Activated naive CD8-positive, alpha-beta T cell treated with anti-CD3 and anti-CD28 coated beads, Interleukin-2, amount 10 ng/mL, durations not matched to agents 7 days and 5 days (primary cell): ENCODE data around the gene COMP. TPM values are rescaled to one million over a fixed set of nuclear protein-coding genes. Genes with fewer than 3 reads are reported as not detected.

Experiments
- ATAC-seq: fragments of 150-1000 bp; cut with Tn5 transposase; one replicate; pipeline ENCODE4 v1.10.0; 2021; ENCODE audit warnings: low read depth, moderate library complexity
- POLR2A ChIA-PET: fragments of 350-600 bp; sonication (Branson Sonifier 250); formaldehyde crosslinking; loops from one replicate; lab custom pipeline; 2021; ENCODE audit warnings: antibody characterized with exemption; lab: Charles Lee
- DNase-seq: peaks from one replicate; pipeline ENCODE4 v3.0.0; 2021
- H3K27ac Mint-ChIP-seq: one replicate; pipeline ENCODE4 v1.8.0; 2022; ENCODE audit warnings: mild to moderate bottlenecking, mixed read lengths
- H3K27me3 Mint-ChIP-seq: one replicate; pipeline ENCODE4 v1.8.0; 2022; ENCODE audit warnings: mild to moderate bottlenecking, moderate library complexity, mixed read lengths
- H3K36me3 Mint-ChIP-seq: one replicate; pipeline ENCODE4 v1.8.0; 2021; ENCODE audit warnings: mild to moderate bottlenecking, mixed read lengths
- H3K4me1 Mint-ChIP-seq: one replicate; pipeline ENCODE4 v1.8.0; 2021; ENCODE audit warnings: mixed read lengths
- H3K4me3 Mint-ChIP-seq: one replicate; pipeline ENCODE4 v1.8.0; 2022; ENCODE audit warnings: mild to moderate bottlenecking, moderate library complexity, mixed read lengths
- H3K9me3 Mint-ChIP-seq: one replicate; pipeline ENCODE4 v1.8.0; 2021; ENCODE audit warnings: mixed read lengths
- total RNA-seq, 2 experiments: library from RNA; stranded (reverse); gene quantifications; one replicate each; pipeline ENCODE4 v1.2.3, GENCODE V29; 2021

COMP gene
- total RNA-seq, 2 experiments from 2014 or later, result not detected

DNA sequence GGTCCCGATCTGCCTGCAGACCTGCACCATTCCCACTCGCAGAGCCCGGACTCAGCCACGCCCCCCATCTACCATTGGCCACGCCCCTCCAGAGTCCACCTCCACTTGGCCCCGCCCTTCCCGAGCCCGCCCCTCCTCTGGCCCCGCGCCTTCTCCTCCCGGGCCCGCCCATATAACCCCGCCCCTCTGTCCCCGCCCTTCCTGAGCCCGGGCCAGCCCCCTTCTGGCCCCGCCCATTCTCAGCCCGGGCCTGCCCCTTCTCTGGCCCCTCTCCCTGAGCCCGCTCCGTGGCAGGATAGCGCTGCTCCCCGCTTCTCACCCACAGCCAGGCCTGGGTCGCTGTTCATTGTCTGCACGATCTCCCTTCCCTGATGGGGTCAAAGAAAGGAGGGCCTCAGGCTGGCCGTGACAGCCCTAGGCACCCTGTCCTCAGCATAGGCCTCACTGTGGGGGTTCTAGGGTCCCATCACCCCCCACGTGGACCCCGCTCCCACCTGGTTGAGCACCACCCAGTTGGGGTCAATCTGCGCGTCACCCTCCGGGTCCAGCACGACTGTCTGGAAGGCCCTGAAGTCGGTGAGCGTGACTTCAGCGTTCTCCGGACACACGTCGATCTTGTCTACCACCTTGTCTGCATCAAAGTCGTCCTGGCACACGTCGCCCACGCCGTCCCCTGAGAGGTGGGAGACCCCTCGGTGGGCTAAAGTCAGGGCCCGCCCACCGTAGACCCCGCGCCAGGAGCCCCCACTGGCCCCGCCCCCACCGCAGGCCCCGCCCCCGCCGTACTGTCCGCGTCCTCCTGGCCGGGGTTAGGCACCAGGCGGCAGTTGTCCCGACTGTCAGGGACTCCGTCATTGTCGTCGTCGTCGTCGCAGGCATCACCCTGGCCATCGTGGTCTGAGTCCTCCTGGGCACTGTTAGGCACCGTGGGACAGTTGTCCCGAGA lies 5.7 kb downstream of the COMP start:
- no peak overlapping the region for H3K27ac Mint-ChIP-seq
- peaks cover 19% of the 10 kb centered on the region for H3K4me1 Mint-ChIP-seq
- ATAC-seq (peak; percentile 32), DNase-seq (peak; percentile 64)
- peak overlapping the region; percentile 15 for H3K4me3 Mint-ChIP-seq
- no peaks in the 10 kb centered on the region for H3K9me3 Mint-ChIP-seq
- H3K27me3 Mint-ChIP-seq, result peaks cover 49% of the 10 kb centered on the region
- peaks cover 6% of the 10 kb centered on the region for H3K36me3 Mint-ChIP-seq
- POLR2A ChIA-PET, result no interaction called here

DNA sequence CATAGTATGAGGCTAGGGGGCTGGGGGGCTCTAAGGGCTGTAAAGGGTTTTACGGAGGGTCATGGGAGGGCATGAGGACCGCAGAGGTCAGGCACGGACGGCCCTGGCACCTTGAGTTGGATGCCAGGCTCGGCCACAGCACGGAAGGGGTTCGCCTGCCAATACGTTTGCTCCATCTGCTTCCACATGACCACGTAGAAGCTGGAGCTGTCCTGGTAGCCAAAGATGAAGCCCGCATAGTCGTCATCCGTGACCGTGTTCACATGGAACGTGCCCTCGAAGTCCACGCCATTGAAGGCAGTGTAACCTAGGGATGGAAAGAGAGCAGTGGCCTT lies 6.4 kb downstream of the COMP start:
- peaks cover 3% of the 10 kb centered on the region for H3K36me3 Mint-ChIP-seq
- POLR2A ChIA-PET, result no interaction called here
- peaks cover 15% of the 10 kb centered on the region for H3K4me1 Mint-ChIP-seq
- no peak overlapping the region for H3K4me3 Mint-ChIP-seq
- no peaks in the 10 kb centered on the region for H3K9me3 Mint-ChIP-seq
- ATAC-seq (no peak), DNase-seq (no peak)
- H3K27me3 Mint-ChIP-seq, result peaks cover 44% of the 10 kb centered on the region
- no peak overlapping the region for H3K27ac Mint-ChIP-seq

DNA sequence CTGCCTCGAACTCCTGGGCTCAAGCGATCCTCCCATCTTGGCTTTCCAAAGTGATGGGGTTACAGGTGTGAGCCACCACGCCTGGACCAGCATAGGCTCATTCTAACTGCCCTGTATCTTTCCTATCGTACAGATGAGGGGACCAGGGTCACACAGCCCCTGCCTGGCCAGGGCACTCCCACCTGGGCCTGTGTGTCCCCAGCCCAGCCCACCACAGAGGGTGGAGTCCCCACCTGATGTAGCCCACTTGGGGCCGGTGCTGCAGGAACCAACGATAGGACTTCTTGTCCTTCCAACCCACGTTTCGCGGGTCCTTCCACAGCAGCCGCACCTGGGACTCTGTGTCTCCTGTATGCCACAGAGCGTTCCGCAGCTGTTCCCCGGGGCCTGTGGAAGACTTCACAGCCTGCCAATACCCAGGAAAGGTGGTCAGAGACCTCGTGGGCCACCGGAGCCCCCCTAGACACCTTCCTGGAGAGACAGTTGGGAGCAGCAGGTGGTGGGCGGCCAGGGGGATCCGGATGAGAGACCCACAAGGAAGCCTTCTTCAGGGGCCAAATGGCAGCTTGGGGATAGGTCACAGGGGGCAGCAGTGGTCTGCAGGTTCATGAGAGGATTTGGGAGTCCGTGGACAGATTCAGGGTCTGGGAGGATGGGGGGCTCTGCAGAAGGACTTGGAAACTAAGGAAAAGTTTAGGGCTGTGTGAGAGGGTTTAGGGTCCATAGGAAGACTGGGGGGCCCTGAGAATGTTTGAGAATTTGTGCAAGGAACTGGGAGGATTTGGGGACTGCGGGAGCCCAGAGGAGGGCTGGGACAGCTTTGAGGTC lies 6.9 kb downstream of the COMP start:
- H3K9me3 Mint-ChIP-seq, result no peaks in the 10 kb centered on the region
- no peak for ATAC-seq
- H3K36me3 Mint-ChIP-seq, result peaks cover 3% of the 10 kb centered on the region
- no peak for DNase-seq
- peaks cover 38% of the 10 kb centered on the region for H3K27me3 Mint-ChIP-seq
- H3K27ac Mint-ChIP-seq, result no peak overlapping the region
- H3K4me3 Mint-ChIP-seq, result no peak overlapping the region
- peaks cover 14% of the 10 kb centered on the region for H3K4me1 Mint-ChIP-seq
- POLR2A ChIA-PET, result no interaction called here

DNA sequence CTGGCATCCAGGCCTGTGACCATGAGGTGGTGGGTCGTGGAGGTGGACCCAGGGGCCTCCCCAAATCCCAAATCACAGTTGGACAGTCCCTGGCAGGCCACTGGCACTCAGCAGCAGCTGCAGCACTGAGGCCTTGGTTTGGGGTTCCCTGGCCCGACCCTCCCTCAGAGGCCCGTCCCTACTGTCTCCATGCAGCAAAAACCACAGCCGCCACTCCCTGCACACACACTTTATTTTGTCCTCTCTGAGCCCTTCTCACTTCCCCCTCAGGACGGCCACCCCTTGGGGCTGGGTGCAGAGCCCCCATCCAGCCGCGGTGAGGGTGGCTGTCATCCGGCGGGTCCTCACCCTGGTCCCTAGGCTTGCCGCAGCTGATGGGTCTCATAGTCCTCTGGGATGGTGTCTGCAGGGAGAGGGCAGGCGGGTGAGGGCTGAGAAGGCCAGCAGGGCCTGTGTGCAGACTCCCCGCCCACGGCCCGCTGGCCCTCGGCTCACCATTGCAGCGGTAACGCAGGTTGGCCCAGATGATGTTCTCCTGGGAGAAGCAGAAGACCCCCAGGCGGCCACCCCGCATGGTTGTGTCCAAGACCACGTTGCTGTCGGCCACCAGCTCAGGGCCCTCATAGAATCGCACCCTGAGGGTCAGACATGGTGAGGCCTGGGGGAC lies 8.4 kb downstream of the COMP start:
- Mint-ChIP-seq H3K9me3 (no peaks in the 10 kb centered on the region), H3K36me3 (peaks cover 3% of the 10 kb centered on the region), H3K4me1 (peaks cover 14% of the 10 kb centered on the region), H3K27me3 (peaks cover 27% of the 10 kb centered on the region), H3K27ac (no peak overlapping the region), H3K4me3 (no peak overlapping the region)
- ATAC-seq (no peak), DNase-seq (no peak)
- POLR2A ChIA-PET, result no interaction called here

DNA sequence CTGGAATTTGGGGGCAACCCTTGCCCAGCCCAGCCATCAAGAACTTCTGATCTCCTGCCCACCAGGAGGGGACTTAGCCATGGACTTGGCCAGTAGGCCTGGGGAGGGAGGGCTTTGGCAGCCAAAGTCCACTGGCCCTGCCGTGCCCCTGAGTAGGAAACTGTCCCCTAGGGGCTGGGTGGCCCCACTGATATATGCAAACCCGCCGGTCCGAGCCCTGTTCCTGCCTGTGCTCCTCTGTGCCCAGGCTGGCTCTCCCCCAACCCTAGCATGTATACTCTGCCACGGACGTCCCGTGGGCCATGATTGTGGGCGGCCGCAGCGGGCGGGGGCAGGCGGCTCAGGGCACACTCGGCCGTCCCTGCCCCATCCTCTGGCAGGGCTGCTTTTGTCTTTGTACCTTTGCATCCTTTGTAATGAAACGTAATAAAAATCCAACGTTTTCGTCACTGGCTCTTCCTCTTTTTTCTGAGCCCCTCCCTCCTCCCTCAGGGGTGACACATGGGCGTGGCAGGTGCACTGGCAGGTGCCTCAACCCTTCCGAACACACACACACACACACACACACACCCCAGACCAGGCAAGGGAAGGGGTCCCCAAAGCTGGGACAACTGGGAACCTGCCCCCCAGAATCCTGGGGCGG lies 9.1 kb downstream of the COMP start:
- DNase-seq, result no peak
- Mint-ChIP-seq H3K36me3 (no peaks in the 10 kb centered on the region), H3K4me1 (peaks cover 10% of the 10 kb centered on the region), H3K4me3 (no peak overlapping the region), H3K27ac (no peak overlapping the region), H3K9me3 (no peaks in the 10 kb centered on the region), H3K27me3 (peaks cover 20% of the 10 kb centered on the region)
- no peak for ATAC-seq
- POLR2A ChIA-PET, result no interaction called here

DNA sequence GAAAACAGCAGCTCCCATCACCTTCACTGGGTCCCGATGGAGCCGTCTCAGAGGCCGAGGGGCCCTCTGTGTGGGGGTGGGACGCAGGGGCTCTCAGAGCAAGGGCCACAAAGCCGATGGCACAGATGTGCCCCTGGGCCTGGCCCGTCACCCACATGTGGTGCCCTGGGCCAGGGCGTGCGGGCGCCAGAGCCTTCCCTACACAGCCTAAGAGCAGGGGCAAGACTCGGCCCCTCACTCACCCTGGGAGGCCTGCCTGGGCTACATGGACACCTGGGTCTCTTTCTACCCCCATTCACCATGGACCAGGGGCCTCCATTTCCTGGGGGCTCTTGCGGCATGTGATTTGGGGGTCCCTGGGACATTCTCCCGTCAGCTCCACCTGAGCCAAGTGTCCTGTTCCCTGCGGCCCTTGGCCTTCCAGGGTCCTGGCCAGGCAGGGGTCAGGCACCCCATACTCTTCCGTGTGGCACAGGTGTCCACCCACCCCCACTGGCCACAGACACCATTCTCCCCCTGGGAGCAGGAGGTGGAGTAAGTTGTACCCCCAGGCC lies 10.0 kb downstream of the COMP start:
- H3K27me3 Mint-ChIP-seq, result peaks cover 13% of the 10 kb centered on the region
- DNase-seq (no peak), ATAC-seq (no peak)
- POLR2A ChIA-PET, result no interaction called here
- H3K4me1 Mint-ChIP-seq, result peaks cover 9% of the 10 kb centered on the region
- no peak overlapping the region for H3K27ac Mint-ChIP-seq
- H3K36me3 Mint-ChIP-seq, result no peaks in the 10 kb centered on the region
- H3K4me3 Mint-ChIP-seq, result no peak overlapping the region
- no peaks in the 10 kb centered on the region for H3K9me3 Mint-ChIP-seq

DNA sequence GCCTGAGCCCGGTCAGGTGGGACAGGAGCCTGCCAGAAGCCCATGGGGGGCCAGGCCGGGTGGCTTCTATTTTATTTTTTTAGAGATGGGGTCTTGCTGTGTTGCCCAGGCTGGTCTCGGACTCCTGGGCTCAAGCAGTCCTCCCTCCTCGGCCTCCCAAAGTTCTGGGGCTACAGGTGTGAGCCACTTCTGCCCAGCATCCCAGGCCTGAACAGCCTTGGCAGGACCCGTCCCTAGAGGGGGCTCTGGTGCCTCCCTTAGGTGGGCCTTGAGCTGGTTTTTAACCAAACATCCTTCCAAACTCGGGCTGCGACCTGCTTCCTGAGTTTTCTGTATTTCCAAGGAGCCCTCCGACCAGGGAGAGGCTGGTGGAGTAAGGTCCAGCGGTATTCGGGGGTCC lies 10.5 kb downstream of the COMP start:
- H3K4me1 Mint-ChIP-seq, result peaks cover 8% of the 10 kb centered on the region
- POLR2A ChIA-PET, result no interaction called here

DNA sequence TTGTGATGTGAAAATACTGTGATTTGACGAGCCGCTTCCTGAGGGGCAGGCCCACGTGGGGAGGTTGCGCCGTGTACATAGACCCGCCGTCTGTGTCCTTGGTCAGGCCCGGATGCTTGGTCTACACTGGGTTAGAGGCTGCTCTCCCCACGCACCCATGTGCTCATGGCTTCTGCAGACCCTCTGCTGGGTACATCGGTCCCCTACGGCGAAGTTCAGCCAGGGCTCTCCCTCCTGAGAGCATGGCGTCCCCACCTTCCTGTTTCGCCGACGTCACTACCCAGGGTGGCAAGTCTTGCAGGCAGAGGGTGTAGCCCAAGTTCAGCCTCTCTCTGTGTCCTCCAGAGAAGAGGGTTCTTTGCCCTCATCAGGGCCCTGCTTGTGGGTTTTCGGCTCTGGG lies 11.0 kb downstream of the COMP start:
- Mint-ChIP-seq H3K27ac (no peak overlapping the region), H3K9me3 (no peaks in the 10 kb centered on the region), H3K4me3 (no peak overlapping the region), H3K4me1 (peaks cover 4% of the 10 kb centered on the region), H3K27me3 (peaks cover 5% of the 10 kb centered on the region), H3K36me3 (no peaks in the 10 kb centered on the region)
- no peak for DNase-seq
- POLR2A ChIA-PET, result no interaction called here
- no peak for ATAC-seq

More for the DNA sequence above, 10.5 kb downstream of the COMP start:
- peaks cover 9% of the 10 kb centered on the region for H3K27me3 Mint-ChIP-seq
- no peak overlapping the region for H3K27ac Mint-ChIP-seq
- ATAC-seq (no peak), DNase-seq (no peak)
- H3K4me3 Mint-ChIP-seq, result no peak overlapping the region
- no peaks in the 10 kb centered on the region for H3K36me3 Mint-ChIP-seq
- no peaks in the 10 kb centered on the region for H3K9me3 Mint-ChIP-seq

DNA sequence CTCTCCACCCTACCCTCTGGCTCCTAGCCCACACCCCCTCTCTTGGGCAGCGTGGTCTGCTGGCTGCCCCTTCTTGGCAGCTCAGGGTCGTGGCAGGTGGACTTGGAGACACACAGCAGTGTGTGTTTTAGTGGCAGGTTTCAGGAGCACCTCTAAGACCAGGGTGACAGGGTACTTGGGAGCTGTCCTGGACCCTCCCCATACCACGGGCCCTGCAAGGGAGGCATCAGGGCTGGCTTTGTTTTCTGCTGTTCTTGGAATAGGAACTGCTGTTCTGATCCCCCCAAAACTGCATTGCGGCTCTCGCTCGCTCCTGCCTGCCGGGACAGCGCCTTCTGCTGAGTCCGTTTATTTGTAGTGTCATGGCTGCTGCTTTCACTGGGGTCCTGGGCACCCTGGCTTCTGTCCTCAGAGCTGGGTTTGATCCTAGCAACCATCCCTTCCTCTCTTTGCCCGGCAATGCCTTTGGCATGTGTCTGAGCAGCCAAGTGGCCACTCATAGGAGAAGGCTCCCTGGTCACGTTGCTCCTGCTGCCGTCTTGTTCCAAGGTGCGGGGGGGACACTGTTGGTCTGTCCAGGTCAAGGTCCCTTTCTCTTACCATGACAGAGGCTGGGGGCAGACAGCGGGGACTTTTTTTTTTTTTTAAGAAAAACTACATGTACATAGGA lies 12.1 kb downstream of the COMP start:
- DNase-seq (no peak), ATAC-seq (no peak)
- POLR2A ChIA-PET, result no interaction called here
- Mint-ChIP-seq H3K4me3 (no peak overlapping the region), H3K36me3 (no peaks in the 10 kb centered on the region), H3K4me1 (peaks cover 4% of the 10 kb centered on the region), H3K27ac (no peak overlapping the region), H3K9me3 (no peaks in the 10 kb centered on the region), H3K27me3 (peaks cover 1% of the 10 kb centered on the region)

DNA sequence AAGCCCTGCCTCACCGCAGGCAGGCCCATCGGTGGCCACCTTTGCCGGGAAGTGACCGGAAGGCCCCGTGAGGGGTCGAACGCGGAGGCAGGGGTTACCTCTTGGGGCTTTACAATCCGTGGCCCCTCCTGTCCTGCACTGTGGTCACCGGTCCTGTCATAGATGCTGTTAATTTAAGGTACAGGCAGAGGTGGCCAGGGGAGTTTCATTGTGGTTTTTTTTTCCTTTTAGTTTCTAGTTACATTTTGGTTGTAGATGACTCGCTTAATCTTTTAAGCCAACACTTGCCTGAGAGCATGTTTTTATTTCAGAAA lies 13.1 kb downstream of the COMP start:
- Mint-ChIP-seq H3K36me3 (no peaks in the 10 kb centered on the region), H3K27ac (no peak overlapping the region)
- POLR2A ChIA-PET, result no interaction called here

DNA sequence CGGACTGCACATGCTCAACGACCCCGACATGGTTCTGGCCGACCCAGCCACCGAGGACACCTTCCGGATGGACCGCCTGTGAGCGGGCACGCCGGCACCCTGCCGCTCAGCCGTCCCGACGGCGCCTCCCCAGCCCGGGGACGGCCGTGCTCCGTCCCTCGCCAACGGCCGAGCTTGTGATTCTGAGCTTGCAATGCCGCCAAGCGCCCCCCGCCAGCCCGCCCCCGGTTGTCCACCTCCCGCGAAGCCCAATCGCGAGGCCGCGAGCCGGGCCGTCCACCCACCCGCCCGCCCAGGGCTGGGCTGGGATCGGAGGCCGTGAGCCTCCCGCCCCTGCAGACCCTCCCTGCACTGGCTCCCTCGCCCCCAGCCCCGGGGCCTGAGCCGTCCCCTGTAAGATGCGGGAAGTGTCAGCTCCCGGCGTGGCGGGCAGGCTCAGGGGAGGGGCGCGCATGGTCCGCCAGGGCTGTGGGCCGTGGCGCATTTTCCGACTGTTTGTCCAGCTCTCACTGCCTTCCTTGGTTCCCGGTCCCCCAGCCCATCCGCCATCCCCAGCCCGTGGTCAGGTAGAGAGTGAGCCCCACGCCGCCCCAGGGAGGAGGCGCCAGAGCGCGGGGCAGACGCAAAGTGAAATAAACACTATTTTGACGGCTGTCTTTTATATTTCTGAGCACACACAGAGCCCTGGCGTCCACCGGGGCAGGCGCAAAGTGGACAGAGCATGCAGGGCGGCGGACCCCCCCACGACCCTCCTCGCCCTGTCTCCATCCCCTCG lies 13.6 kb downstream of the COMP start:
- DNase-seq (no peak), ATAC-seq (no peak)
- POLR2A ChIA-PET, result no interaction called here
- peaks cover 1% of the 10 kb centered on the region for H3K27me3 Mint-ChIP-seq
- no peak overlapping the region for H3K27ac Mint-ChIP-seq
- no peaks in the 10 kb centered on the region for H3K9me3 Mint-ChIP-seq
- no peak overlapping the region for H3K4me3 Mint-ChIP-seq
- peaks cover 4% of the 10 kb centered on the region for H3K4me1 Mint-ChIP-seq
- no peaks in the 10 kb centered on the region for H3K36me3 Mint-ChIP-seq

More for the DNA sequence above, 13.1 kb downstream of the COMP start:
- H3K9me3 Mint-ChIP-seq, result no peaks in the 10 kb centered on the region
- H3K27me3 Mint-ChIP-seq, result peaks cover 1% of the 10 kb centered on the region
- ATAC-seq (no peak), DNase-seq (no peak)
- peaks cover 4% of the 10 kb centered on the region for H3K4me1 Mint-ChIP-seq
- no peak overlapping the region for H3K4me3 Mint-ChIP-seq

DNA sequence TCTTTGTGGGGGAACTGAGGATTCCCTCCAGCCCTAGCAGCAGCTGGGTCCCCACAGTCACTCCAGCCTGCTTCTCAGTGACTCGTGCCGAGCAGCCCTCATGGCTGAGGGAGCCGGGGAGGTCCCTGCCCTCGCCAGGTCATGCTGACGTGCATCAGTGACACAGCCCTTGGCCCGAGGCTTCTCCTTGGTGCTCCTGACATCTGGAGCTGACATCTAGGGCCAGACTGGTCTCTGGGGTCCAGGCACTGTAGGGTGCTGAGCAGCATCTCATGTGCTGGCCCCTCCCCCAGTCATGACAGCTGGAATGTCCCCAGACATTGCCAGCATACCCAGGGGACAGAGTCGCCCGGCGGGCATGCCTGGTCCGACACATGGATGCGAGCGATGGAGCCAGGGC lies 14.4 kb downstream of the COMP start:
- H3K9me3 Mint-ChIP-seq, result no peaks in the 10 kb centered on the region
- DNase-seq, result no peak
- H3K27ac Mint-ChIP-seq, result no peak overlapping the region
- no peak overlapping the region for H3K4me3 Mint-ChIP-seq
- no peaks in the 10 kb centered on the region for H3K36me3 Mint-ChIP-seq
- peaks cover 1% of the 10 kb centered on the region for H3K27me3 Mint-ChIP-seq
- no peak for ATAC-seq
- POLR2A ChIA-PET, result no interaction called here
- peaks cover 4% of the 10 kb centered on the region for H3K4me1 Mint-ChIP-seq
